WTC11 (cell line): ENCODE measurements around the gene GRIK2. TPM values are rescaled to one million over a fixed set of nuclear protein-coding genes. Genes with fewer than 3 reads are reported as not detected.

Experiments
- ATAC-seq: fragments of 200-7000 bp; cut with Tn5 transposase; 2 replicates; pipeline ENCODE4 v1.10.0; 2021; ENCODE audit warnings: mild to moderate bottlenecking, moderate library complexity
- CTCF ChIA-PET: fragments of 300-600 bp; sonication (Branson Sonifier 250); formaldehyde crosslinking; loops from one replicate; lab custom pipeline; 2021; ENCODE audit warnings: antibody characterized with exemption; lab: Charles Lee
- POLR2A ChIA-PET: fragments of 350-600 bp; sonication (Branson Sonifier 250); formaldehyde crosslinking; loops from one replicate; lab custom pipeline; 2021; ENCODE audit warnings: antibody characterized with exemption; lab: Charles Lee
- DNase-seq: peaks from one replicate; pipeline ENCODE4 v3.0.0; 2021; ENCODE audit warnings: low spot score
- H3K27ac Mint-ChIP-seq: 2 replicates; pipeline ENCODE4 v1.8.0; 2021; ENCODE audit warnings: mixed read lengths
- H3K27me3 Mint-ChIP-seq: 2 replicates; pipeline ENCODE4 v1.8.0; 2021; ENCODE audit warnings: low read depth, mild to moderate bottlenecking, moderate library complexity, mixed read lengths
- H3K36me3 Mint-ChIP-seq: 2 replicates; pipeline ENCODE4 v1.8.0; 2021; ENCODE audit warnings: mixed read lengths
- H3K4me1 Mint-ChIP-seq: 2 replicates; pipeline ENCODE4 v1.8.0; 2022; ENCODE audit warnings: mixed read lengths
- H3K4me3 Mint-ChIP-seq: 2 replicates; pipeline ENCODE4 v1.8.0; 2021; ENCODE audit warnings: mild to moderate bottlenecking, moderate library complexity, mixed read lengths
- H3K9me3 Mint-ChIP-seq: 2 replicates; pipeline ENCODE4 v1.8.0; 2021; ENCODE audit warnings: mixed read lengths
- ATF1 ChIP-seq: sonication (generic); formaldehyde crosslinking; IDR thresholded peaks from 2 replicates; pipeline ENCODE4 v1.8.1; 2023; ENCODE audit warnings: mild to moderate bottlenecking, moderate library complexity, missing genetic modification reagents
- ATF2 ChIP-seq: sonication (generic); formaldehyde crosslinking; IDR thresholded peaks from 2 replicates; pipeline ENCODE4 v1.8.1; 2022; ENCODE audit warnings: low read depth, missing genetic modification reagents, borderline replicate concordance
- EMX1 ChIP-seq: fragments of 250-450 bp; sonication (Bioruptor Pico); IDR thresholded peaks from 2 replicates; pipeline ENCODE4 v1.8.0; 2021; ENCODE audit warnings: mild to moderate bottlenecking
- ETV6 ChIP-seq: sonication (generic); formaldehyde crosslinking; IDR thresholded peaks from 2 replicates; pipeline ENCODE4 v1.8.1; 2022; ENCODE audit warnings: mild to moderate bottlenecking, missing genetic modification reagents
- HMGA2 ChIP-seq: fragments of 250-450 bp; sonication (Bioruptor Pico); IDR thresholded peaks from 2 replicates; pipeline ENCODE4 v1.4.0; 2021; ENCODE audit warnings: mild to moderate bottlenecking, moderate library complexity
- IRF1 ChIP-seq: sonication (generic); formaldehyde crosslinking; IDR thresholded peaks from 2 replicates; pipeline ENCODE4 v1.8.0; 2023; ENCODE audit warnings: missing genetic modification reagents
- KAT7 ChIP-seq: sonication (generic); formaldehyde crosslinking; IDR thresholded peaks from 2 replicates; pipeline ENCODE4 v1.8.1; 2023; ENCODE audit warnings: missing genetic modification reagents, mild to moderate bottlenecking, borderline replicate concordance
- NR1H2 ChIP-seq: sonication (generic); formaldehyde crosslinking; IDR thresholded peaks from 2 replicates; pipeline ENCODE4 v1.9.0; 2021; ENCODE audit warnings: mild to moderate bottlenecking, moderate library complexity, missing genetic modification reagents
- NR3C1 ChIP-seq: sonication (generic); formaldehyde crosslinking; conservative IDR thresholded peaks from 2 replicates; pipeline ENCODE4 v1.8.1; 2023; ENCODE audit warnings: low read depth, mild to moderate bottlenecking, missing genetic modification reagents
- SMAD3 ChIP-seq: sonication (generic); formaldehyde crosslinking; IDR thresholded peaks from 2 replicates; pipeline ENCODE4 v1.8.0; 2022; ENCODE audit warnings: missing genetic modification reagents, mild to moderate bottlenecking, borderline replicate concordance
- SMAD4 ChIP-seq: sonication (generic); formaldehyde crosslinking; IDR thresholded peaks from 2 replicates; pipeline ENCODE4 v1.8.0; 2022; ENCODE audit warnings: mild to moderate bottlenecking, missing genetic modification reagents
- SP1 ChIP-seq: sonication (generic); formaldehyde crosslinking; conservative IDR thresholded peaks from 2 replicates; pipeline ENCODE4 v1.8.1; 2022; ENCODE audit warnings: missing genetic modification reagents
- STAT6 ChIP-seq: sonication (generic); formaldehyde crosslinking; conservative IDR thresholded peaks from 2 replicates; pipeline ENCODE4 v1.8.1; 2023; ENCODE audit warnings: mild to moderate bottlenecking, low read depth, missing genetic modification reagents, moderate library complexity
- TEAD4 ChIP-seq: sonication (generic); formaldehyde crosslinking; IDR thresholded peaks from 2 replicates; pipeline ENCODE4 v1.8.0; 2022; ENCODE audit warnings: mild to moderate bottlenecking, missing genetic modification reagents
- TP53 ChIP-seq: sonication (generic); formaldehyde crosslinking; IDR thresholded peaks from 2 replicates; pipeline ENCODE4 v1.8.1; 2023; ENCODE audit warnings: mild to moderate bottlenecking, missing genetic modification reagents
- USF2 ChIP-seq: sonication (generic); formaldehyde crosslinking; IDR thresholded peaks from 2 replicates; pipeline ENCODE4 v1.8.1; 2023; ENCODE audit warnings: mild to moderate bottlenecking, missing genetic modification reagents, moderate library complexity
- ZBTB43 ChIP-seq: sonication (generic); formaldehyde crosslinking; IDR thresholded peaks from 2 replicates; pipeline ENCODE4 v1.8.1; 2023; ENCODE audit warnings: mild to moderate bottlenecking, missing genetic modification reagents
- ZNF317 ChIP-seq: sonication (generic); formaldehyde crosslinking; IDR thresholded peaks from 2 replicates; pipeline ENCODE4 v1.8.1; 2023; ENCODE audit warnings: low read depth, mild to moderate bottlenecking, moderate library complexity, missing genetic modification reagents, borderline replicate concordance
- ZNF532 ChIP-seq: fragments of 250-450 bp; sonication (Bioruptor Pico); IDR thresholded peaks from 2 replicates; pipeline ENCODE4 v1.9.0; 2021; ENCODE audit warnings: mild to moderate bottlenecking, borderline replicate concordance
- ZSCAN18 ChIP-seq: fragments of 250-450 bp; sonication (Bioruptor Pico); IDR thresholded peaks from 2 replicates; pipeline ENCODE4 v2.1.2; 2022; ENCODE audit warnings: mild to moderate bottlenecking, moderate library complexity
- total RNA-seq: library from RNA; stranded (reverse); gene quantifications from 3 replicates; pipeline ENCODE4 v1.2.3, GENCODE V29; 2021

GRIK2 gene
- total RNA-seq, 1 experiment from 2014 or later, result 2.7 TPM

- H3K4me1 Mint-ChIP-seq, result peaks cover 35% of the 10 kb centered on the region
- POLR2A ChIA-PET, result no interaction called here
- H3K9me3 Mint-ChIP-seq, result no peaks in the 10 kb centered on the region
- peak; percentile 70 for TF ChIP-seq ETV6 (CRISPR knock-in tag)
- TF ChIP-seq NR1H2 (CRISPR knock-in tag), result no peak
- peak; percentile 58; the same call in 1 of the 2 replicates for TF ChIP-seq USF2
- H3K27ac Mint-ChIP-seq, result peak overlapping the region; percentile 75
- no peak for DNase-seq
- no peaks in the 10 kb centered on the region for H3K27me3 Mint-ChIP-seq
- CTCF ChIA-PET, result interaction anchor here (0.5 to 0.8 kb wide), 6 partner anchors 9 to 454 kb away, joined by 3 to 4 read pairs (median 3); partner anchors contain the start of gene GRIK2
- ATAC-seq, result peak; percentile 95
- no peaks in the 10 kb centered on the region for H3K36me3 Mint-ChIP-seq
- peak overlapping the region; percentile 43 for H3K4me3 Mint-ChIP-seq
Observed at GRCh38 chr6:101847690-101848089, 454.2 kb downstream of the GRIK2 start.

GRCh38 chr6:101851911-101852310, 458.4 kb downstream of the GRIK2 start:
- DNase-seq, result no peak
- no peaks in the 10 kb centered on the region for H3K27me3 Mint-ChIP-seq
- no peak overlapping the region for H3K27ac Mint-ChIP-seq
- H3K4me1 Mint-ChIP-seq, result peaks cover 27% of the 10 kb centered on the region
- no peaks in the 10 kb centered on the region for H3K9me3 Mint-ChIP-seq
- TF ChIP-seq TEAD4 (CRISPR knock-in tag) (no peak), ATF1 (no peak), SP1 (no peak), HMGA2 (CRISPR knock-in tag) (no peak), SMAD4 (CRISPR knock-in tag) (no peak), ATF2 (CRISPR knock-in tag) (no peak), ZSCAN18 (CRISPR knock-in tag) (no peak), NR1H2 (CRISPR knock-in tag) (no peak), ZBTB43 (CRISPR knock-in tag) (no peak), TP53 (CRISPR knock-in tag) (no peak), NR3C1 (no peak), STAT6 (CRISPR knock-in tag) (no peak), ZNF532 (CRISPR knock-in tag) (no peak), ETV6 (CRISPR knock-in tag) (no peak), KAT7 (CRISPR knock-in tag) (no peak), IRF1 (no peak), SMAD3 (CRISPR knock-in tag) (no peak), ZNF317 (CRISPR knock-in tag) (no peak), EMX1 (no peak)
- H3K4me3 Mint-ChIP-seq, result no peak overlapping the region
- H3K36me3 Mint-ChIP-seq, result no peaks in the 10 kb centered on the region
- ChIA-PET CTCF (no interaction called here), POLR2A (no interaction called here)
- no peak for ATAC-seq
